GM21515 (cell line): ENCODE measurements around the gene ZNF420.

Experiments
- ATAC-seq: cut with Tn5 transposase; IDR thresholded peaks from one replicate; pipeline ENCODE4 v1.9.1; 2021; ENCODE audit not compliant: unreplicated experiment

ZNF420 gene

DNA sequence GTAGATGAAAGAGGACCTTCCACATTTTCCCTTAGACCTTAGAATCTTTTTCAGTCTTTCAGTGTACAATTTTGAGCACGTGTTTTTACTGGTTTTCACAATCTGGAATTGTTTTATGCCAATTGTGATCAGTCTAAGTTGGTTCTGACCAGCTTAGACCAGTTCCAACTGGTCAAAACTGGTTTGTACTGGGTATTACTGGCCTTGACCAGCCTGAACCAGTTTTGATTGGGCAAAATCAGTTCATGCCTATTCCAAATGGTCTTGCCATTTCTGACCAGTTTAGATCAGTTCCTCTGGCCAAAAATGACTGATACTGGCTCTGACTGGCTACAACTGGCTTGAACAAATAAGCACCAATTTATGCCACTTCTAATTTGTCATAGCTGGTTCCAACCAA lies 57.9 kb downstream of the ZNF420 start:
- no peak for ATAC-seq

DNA sequence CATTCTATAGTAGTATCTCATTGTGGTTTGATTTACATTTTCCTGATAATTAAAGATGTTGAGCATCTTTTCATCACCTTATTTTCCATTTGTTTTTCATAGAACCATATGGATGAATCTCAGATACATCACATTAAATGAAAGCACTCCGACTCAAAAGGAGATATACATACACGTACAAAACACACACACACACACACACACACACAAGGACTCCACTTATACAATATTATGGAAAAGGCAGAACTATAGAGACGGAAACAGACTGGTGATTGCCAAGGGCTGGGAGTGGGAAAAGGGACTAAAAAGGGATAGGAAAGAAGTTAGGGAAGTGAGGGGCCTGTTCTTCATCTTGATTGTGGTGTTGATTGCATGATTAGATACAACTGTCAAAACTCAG lies 70.0 kb downstream of the ZNF420 start:
- no peak for ATAC-seq

DNA sequence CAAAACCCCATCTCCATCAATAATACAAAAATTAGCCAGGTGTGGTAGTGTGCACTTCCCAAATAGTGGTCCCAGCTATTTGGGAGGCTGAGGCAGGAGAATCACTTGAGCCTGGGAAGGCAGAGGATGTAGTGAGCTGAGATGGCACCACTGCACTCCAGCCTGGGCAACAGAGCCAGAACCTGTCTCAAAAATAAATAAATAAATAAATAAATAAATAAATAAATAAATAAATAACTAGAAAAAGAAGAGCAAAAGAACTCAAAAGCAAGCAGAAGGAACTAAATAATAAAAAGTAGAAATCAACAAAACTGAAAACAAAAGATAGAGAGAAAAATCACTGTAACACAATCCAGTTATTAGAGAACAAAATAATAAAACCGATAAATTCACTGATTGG lies 81.9 kb downstream of the ZNF420 start:
- ATAC-seq: no peak

DNA sequence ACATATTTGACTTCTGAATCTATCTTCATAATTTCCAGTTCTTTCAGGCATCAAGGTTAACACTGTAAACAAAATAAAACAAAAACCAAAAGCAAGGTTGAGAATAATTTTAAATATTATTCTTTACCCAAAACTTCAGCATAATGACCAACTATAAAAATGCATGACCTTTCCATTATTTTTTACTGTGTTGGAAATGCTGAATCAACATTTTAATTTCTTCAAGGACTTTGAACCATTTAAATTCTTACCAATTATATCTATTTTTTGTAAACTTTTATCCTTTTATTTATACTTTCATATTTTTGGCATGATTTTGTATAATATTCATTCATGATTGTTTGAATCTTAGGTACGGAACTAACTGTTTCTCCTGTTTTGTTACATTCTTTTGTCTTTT lies 87.4 kb downstream of the ZNF420 start:
- ATAC-seq: no peak

DNA sequence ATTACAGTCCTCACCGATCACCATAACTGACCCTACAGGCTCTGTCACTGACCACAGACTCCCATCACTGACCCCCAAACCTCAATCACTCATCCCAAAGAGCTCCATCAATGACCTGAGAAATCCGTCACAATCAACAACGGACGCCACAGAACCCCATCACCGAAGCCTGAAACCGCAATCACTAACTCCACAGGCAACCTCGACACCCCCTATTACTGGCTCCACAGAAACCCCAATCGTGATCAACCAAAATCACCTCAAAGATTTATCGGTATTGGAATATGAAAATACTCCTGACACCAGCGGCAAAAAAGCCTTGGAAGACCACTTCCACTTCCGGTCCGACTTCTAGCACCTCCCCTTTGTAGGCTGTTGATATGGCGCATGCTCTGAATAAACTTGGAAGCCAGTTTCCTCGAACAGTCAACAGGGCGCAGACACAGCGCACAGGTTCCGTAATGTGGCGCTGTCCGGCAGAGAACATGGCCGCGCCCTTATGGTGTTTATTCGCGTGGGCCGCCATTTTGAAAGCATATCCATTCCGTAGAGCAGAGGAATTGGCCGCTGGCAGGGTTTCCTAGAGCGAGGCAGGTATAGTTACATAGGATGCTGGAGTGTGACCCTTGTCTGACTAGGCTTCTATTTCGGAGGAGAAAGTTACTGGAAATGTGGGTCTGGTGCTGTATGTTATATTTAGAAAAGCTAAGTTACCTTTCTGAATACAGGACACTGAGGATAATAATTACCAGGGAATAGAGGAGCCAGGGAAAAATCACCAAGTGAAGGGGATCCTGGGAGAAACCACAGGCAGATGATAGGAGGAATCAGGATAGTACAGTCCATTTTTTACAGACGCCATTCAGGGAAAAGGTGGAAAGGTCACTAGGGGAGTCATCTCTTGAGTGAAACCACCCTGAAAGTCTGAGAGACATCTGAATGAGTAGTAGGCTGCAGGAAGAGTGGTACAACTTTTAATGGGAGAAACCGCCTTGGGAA lies 94.4 kb downstream of the ZNF420 start, which contains the start of gene ZNF585A:
Gene ZNF585A (minus strand): TSS at position 328 of the 999 bp plus-strand sequence. CDS start 2,785 bp downstream, outside the sequence.
- ATAC-seq: peak; percentile 95
